Ishikawa (cell line): Measurements from ENCODE around the gene MLN.

Source experiments
- CREB1 ChIP-seq: IDR thresholded peaks from 2 replicates; pipeline ENCODE4 v1.6.1; 2012; ENCODE audit warnings: low read depth
- EGR1 ChIP-seq: IDR thresholded peaks from 2 replicates; pipeline ENCODE4 v1.6.1; 2012
- EP300 ChIP-seq: IDR thresholded peaks from 2 replicates; pipeline ENCODE4 v1.6.1; 2012; ENCODE audit warnings: borderline replicate concordance
- NFIC ChIP-seq: IDR thresholded peaks from 2 replicates; pipeline ENCODE4 v1.6.1; 2012
- RAD21 ChIP-seq: IDR thresholded peaks from 2 replicates; pipeline ENCODE4 v1.6.1; 2012; ENCODE audit warnings: low read depth
- TAF1 ChIP-seq: IDR thresholded peaks from 2 replicates; pipeline ENCODE4 v1.6.1; 2012; ENCODE audit warnings: low read depth, mild to moderate bottlenecking
- TEAD4 ChIP-seq: IDR thresholded peaks from 2 replicates; pipeline ENCODE4 v1.6.1; 2012
- YY1 ChIP-seq: IDR thresholded peaks from 2 replicates; pipeline ENCODE4 v1.6.1; 2012; ENCODE audit warnings: low read depth
- TF ChIP-seq, protein P1 (sequence below): IDR thresholded peaks from 2 replicates; pipeline ENCODE4 v1.6.1; 2012
- TF ChIP-seq, protein P2 (sequence below): IDR thresholded peaks from 2 replicates; pipeline ENCODE4 v1.6.1; 2012

DNA sequence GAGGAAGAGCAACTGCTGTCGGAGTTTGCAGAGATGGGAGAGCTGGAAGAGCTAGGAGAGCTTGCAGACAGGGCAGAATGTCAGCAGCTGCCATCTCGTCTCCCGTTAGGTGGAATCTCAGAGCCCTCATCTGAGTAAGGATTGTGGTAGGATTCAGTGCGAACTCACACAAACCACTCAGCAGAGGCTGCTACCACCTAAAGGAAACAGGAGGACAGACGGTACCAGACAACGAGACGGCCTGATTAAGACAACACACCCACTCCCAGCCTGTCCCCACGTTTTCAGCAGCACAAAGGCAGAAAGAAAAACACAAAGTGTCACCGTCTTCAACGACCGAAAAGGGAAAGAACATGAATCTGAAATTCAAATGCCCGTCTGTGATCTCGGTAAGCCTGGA, 19.0 kb downstream of the MLN start:
- TF ChIP-seq RAD21 = no peak
- TF ChIP-seq NFIC = no peak
- no peak for TF ChIP-seq EP300
- TF ChIP-seq EGR1 = no peak
- no peak for TF ChIP-seq CREB1
- TF ChIP-seq, protein P1, sequence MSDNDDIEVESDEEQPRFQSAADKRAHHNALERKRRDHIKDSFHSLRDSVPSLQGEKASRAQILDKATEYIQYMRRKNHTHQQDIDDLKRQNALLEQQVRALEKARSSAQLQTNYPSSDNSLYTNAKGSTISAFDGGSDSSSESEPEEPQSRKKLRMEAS = no peak
- no peak for TF ChIP-seq TAF1
- no peak for TF ChIP-seq TEAD4
- TF ChIP-seq, protein P2, sequence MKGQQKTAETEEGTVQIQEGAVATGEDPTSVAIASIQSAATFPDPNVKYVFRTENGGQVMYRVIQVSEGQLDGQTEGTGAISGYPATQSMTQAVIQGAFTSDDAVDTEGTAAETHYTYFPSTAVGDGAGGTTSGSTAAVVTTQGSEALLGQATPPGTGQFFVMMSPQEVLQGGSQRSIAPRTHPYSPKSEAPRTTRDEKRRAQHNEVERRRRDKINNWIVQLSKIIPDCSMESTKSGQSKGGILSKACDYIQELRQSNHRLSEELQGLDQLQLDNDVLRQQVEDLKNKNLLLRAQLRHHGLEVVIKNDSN = no peak
- no peak for TF ChIP-seq YY1
